ENCODE data around the gene RAB8B.

The RAB8B gene

DNA sequence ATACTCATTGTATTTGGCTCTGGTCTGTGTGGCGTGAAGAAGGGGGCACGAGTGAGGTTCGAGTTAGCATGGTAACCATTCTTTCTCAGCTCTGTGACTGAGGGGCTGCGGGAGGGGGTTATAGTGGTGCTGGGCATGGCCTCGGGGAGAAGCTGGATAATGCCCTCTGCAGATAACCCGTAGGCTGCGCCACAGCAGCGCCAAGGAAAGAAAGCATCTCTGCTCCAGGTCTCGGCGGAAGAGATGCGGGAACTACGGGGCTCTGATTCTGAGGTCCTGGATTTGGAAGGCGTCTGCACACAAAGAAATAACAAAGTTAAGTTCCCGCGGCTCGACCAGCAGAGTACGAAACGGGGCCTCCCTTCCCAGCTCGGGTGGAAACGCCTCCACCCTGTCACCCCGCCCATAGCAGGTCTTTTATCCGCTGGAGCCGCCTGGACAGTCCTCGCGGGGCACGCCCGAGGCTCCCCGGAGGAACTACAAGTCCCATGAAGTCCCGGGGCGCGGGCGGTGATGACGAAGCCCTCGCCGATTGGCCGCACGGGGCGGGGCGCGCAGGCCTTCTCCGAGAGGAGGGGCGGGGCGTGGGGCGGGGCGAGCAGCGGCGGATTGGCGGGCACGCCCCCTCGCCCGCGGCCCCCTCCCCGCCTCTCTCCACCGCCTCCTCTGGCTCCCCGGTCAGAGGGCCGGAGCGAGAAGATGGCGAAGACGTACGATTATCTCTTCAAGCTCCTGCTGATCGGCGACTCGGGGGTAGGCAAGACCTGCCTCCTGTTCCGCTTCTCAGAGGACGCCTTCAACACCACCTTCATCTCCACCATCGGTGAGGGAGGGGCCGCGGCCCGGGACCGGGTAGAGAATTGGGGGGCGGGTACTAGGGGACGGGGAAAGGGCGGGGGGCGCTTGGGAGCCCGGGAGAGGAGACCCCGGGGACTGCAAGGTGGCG, at the start of gene RAB8B:
Gene RAB8B (plus strand): TSS at position 681 of the 946 bp plus-strand sequence. CDS start 19 bp downstream, at position 700.
- DNase-seq = peak; percentile 94 to 97

DNA sequence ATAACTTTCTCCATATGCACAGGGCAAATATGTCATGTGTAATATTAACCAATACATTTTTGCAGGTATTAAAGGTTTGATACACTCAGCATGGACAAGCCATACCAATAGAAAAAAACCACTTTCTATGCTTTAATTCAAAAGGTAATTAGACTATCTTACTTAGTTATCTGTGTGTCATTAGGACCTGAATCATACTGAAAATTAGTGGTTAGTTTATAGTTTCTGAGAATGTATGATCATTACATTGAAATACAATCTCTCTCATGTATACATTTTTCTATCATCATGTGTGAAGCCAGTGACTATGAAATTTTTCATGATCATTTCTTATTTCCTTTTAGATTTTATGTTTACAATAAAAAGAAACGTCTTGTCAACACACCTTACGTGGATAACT, 48.5 kb upstream of the RAB8B start:
- DNase-seq = no peak

DNA sequence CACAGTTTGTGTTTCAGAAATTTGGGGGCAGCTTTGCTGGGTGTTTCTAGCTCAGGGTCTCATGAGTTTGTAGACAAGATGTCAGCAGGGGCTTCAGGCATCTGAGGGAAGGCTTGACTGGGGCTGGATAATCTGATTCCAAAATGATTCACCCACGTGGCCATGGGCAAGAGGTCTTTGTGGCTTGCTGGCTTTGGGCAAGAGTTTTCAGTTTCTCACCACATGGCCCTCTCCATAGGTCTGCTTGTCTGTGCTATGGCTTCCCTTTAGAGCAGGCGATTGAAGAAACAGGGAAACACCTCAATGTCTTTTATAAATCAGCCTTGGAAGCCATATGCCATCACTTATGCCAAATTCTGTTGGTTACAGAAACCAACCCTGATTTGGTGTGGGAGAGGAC, 44.0 kb upstream of the RAB8B start:
- no peak for DNase-seq

DNA sequence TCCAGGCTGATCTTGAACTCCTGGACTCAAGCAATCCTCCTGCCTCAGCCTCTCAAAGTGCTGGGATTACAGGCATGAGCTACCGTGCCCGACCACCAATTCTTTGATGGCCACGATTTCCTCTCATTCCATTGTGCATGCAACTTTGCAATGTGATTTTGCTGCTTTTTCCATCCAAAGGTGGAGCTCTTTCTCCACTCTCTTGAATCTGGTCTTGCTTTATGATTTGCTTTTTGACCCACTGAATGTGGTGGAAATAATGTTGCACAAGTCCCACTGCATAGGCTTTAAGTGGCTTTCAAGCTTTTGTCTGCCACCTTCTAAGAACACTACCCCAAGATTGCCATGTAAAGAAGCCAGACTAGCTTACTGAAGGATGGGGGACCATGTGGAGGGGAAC, 42.7 kb upstream of the RAB8B start:
- no peak for DNase-seq

DNA sequence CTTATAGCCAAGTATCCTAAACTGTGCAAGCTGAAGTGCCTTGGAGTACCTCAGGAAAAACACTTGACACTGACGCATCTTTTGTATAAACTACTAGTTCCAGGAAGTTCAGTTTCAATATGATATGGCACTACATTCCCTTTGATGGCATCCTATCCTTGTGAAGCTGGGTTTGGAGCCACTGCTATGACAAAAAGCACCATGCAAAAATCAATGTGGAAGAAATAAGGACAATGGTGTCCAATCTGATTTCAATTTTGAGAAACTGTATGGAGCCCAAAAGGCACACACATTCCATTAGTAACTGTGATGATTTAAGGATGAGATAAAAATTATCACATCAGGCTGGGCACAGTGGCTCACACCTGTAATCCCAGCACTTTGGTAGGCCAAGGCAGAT, 37.7 kb upstream of the RAB8B start:
- DNase-seq = no peak

DNA sequence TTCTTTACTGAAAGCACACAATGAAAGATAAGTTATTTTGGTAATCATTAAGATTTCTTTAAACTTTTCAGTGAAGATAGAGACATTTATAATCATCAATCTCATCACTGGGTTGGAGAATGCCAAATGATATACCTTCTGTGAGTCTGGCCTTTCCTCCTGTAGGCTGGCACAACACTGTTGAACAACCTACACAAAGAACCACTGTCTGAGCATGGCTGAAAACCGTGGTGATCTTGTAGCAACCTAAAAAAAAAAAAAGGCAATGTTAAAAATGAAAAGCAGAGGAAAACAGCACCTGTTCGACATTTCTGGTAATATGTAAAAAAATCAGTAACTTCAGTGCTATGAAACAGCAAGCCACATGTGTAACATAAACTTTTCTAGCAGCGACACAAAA, 33.9 kb upstream of the RAB8B start:
- DNase-seq = no peak

DNA sequence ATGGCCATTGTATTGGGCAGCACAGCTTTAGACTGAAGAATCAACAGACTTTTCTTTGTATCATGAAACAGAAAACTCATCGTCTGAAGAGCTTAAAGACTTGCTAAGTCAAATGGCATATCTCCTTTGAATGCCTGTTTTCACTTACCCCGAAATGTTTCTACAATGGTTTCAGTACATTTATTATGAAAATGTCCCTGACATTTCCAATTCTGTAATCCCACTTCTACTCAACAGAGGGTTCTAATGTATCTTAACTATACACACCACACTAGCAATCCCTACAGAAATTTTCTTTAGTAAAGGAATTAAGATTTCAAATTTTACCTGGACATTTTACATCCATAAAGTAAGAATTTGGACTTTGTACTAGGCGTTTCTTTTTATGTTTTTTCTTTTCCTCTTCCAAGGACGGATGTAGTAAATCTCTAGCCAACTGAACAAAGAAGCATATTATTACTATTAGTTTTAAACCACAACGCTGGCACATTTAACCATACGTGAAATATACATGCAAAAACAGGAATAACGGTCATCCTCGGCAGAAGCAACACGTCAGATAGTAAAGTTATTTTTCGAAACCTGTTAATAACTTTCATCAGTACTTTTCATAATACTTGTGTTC, 33.2 kb upstream of the RAB8B start:
- no peak for DNase-seq

DNA sequence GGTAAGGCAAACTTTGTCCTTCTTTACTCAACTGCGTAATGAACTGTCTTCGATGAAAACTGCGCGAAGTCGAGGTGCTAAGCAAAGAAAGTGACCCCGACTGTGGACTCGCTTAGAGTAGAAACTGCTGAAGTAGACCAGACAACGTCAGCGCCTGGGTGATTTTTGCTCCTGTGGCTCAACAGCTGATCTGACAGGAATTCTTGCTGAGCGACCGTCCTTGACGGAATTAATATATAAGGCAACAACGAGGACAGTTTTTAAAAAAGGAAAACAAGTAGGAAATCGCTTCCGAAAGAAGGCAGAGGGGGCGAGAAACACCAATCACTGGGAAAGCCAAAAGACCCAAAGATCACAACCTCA, 32.7 kb upstream of the RAB8B start:
- peak in 1 of 2 experiments; percentile 42 for DNase-seq

DNA sequence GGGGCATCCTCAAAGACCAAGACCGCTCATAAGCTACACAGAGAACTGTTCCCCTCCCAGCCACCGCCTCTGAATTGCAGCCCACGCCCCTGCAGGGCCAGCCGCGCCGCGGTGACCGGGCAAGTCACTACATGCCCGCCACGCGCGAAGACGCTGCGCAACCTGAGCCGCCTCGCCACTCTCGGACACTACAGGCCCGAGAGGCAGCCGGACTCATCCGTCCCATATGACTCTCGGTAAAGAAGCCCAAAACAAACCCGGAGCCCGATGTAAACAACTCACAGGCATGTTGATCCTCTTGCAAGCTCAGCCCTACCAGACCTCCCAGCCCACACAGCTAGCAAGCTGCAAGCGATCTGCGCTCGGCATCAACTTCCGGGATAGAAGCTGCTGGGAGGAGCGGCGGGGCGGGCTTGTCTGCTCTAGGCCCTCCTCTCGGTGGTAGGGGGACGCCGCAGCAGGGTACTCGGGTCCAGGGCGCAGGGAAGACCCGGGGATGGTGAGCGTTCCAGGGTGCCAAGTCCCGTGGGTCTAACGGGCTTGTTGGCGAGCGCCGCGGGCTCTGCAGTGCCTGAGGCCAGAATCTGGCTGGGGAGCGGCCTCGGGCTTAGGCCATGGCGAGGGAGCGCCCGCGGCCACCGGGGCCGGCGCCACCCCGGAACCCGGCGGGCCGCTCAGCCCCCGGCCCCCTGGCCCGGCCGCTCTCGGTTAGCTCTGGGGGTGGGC, 32.1 kb upstream of the RAB8B start, which contains the start of gene RPS27L:
Gene RPS27L (minus strand): TSS at position 360 of the 726 bp plus-strand sequence. CDS start 72 bp downstream, at position 288.
- DNase-seq = peak; percentile 81 to 92

DNA sequence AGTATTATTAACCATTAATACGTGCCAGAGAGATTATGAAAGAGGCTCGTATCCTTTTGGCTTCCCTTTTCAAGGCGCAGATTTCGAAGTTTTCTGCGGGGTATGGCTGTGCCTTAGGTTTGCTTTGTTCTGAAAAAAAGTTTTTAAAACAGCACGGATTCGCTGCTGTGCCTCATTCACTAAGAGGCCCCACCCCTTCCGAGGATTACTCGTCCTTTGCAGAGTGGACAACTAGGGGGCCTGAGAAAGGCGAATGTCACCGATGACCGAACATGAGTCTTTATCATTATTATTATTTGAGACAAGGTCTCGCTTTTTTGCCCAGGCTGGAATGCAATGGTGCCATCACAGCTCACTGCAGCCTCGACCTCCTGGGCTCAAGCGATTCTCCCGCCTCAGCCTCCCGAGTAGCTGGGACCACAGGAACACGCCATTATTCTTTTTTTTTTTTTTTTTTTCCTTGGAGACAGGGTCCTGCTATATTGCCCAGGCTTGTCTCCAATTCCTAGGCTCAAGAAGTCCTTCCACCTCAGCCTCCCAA, 31.4 kb upstream of the RAB8B start:
- DNase-seq = peak in 1 of 2 experiments; percentile 31

DNA sequence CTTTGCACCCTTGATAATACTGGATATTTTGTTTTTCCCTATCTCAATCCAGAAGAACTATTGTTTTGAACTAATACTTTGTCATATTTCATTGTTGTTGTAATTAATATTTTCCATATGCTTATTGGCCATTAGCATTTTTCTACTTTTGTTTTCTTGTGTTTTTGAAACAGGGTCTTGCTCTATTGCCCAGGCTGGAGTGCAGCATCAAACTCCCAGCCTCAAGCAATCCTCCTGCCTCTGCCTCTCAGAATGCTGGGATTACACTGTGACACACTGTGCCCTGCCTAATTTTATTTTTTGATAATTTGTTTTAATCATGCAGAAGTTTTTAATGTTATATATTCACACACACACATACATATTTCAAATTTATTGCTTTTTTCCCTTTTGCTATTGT, 28.8 kb upstream of the RAB8B start:
- DNase-seq = no peak

DNA sequence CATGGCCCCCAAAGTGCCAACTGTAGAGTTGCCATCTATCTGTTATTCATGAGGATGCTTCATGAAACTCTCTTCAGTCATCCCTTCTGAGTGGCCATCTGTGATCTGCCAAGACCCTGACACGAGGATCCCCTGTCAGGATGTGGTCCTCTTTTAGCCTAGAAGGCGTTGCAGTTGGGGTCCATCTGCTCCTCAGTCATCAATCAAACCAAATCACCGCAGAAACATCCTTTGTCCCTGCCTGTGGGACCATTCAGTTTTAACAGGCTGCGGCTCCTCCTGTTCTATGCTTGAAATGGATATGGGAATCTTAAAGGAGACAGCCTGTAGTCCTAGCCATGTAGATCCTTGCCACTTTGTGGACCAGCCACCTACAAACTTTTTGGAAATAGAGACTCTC, 26.2 kb upstream of the RAB8B start:
- DNase-seq = no peak

DNA sequence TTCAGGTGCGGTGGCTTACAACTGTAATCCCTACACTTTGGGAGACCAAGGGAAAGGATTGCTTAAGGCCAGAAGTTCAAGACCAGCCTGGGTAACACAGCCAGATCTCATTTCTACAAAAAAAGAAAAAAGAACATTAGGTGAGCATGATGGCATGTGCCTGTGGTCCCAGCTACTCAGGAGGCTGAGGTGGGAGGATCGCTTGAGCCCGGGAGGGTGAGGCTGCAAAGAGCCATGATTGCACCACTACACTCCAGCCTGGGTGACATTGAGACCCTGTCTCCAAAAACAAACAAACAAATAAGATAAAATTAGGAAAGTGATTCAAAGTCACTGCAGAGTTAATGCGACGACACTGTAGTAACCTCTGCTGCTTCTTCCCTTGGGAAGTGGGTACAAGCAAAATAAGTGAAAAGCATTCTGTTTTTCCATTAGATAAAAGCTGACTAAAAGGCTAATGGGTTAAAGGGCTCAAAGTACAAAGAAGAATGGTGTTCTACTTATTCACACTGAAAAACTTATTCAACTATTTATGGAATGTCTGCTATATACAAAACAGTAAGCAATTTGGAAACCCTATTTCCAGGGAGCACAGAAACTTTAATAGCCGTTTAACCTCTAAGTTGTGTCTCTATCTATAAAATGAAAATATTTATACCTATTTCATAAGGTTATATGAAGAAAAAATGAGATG, 24.1 kb upstream of the RAB8B start:
- no peak for DNase-seq

DNA sequence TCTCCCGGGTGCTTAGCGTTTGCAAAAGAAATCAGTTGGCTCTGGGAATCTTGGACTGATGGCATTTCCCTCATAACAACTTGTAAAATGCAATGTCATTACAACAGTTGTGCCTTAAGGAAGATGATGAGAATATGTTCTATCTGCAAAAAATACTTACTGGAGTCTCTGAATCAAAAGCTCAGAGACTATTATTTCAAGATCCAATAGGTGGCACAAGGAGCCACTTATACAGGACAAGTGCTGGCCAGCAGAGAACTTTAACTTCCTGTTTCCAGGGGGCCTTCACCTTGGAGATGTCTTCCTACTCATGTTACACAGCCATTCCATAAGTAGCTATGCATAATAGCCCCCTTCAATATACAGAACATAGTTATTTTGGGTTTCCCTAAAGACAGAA, 23.2 kb upstream of the RAB8B start:
- DNase-seq = no peak

DNA sequence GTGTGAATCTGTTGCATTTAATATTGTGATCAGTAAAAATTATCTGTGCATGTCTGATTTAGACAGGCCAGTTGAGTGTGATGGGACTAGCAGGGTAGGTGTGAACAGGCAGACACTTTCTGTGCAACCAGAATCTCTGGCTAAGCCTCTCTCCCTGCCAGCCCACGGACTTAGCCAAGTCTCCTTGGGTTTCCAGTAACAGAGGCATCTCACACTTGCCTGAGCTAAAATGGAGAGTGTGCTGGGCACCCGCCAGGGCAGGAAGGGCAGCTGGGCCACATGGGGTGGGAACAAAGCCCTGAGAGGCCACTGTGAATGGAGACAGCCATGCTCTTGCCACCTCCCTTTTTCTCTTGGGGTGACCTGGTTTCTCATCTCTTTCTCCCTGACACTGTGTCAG, 19.6 kb upstream of the RAB8B start:
- DNase-seq = no peak

DNA sequence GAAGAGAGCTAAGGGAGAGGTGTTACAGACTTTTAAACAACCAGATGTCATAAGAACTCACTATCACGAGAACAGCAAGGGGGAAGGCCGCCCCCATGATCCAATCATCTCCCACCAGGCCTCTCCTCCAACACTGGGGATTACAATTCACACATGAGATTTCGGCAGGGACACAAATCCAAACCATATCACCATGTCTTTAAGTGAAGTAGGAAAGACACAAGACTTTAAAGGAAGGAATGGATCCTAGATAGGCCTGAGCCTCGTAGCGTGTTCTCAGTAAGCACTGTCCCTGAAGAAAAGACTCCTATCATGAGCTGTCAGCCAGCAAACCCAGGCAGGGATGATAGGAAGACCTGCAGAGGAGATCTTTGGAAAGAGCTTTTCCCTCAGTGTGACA, 17.0 kb upstream of the RAB8B start:
- DNase-seq = no peak

DNA sequence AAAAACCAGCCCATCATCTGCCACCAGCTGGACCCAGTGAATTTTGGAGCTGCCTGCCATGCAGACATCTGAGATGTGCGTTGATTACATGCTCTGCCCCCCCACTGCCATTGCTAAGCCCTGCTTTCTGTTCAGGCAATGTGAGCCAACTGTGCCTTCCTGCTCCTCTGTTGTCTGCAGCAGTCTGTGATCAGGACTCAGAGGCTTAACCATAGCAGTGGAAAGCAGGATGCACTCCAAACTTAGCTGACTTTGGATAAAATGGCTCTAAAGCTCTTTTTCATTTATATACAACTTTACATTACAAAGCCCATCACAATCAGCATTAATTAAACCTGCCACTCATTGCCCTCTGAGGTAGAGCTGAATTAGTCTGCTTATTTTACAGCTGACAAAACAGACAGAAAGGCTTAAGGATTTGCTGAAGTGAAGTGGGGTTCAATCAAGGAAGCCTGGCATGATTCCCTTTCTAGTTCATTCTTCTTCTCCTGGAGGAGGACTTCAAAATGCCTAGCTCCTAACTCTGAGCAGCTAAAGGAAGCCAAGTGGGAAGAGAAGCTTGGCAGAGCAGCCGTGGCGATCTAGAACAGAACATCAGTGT, 16.5 kb upstream of the RAB8B start:
- no peak for DNase-seq

DNA sequence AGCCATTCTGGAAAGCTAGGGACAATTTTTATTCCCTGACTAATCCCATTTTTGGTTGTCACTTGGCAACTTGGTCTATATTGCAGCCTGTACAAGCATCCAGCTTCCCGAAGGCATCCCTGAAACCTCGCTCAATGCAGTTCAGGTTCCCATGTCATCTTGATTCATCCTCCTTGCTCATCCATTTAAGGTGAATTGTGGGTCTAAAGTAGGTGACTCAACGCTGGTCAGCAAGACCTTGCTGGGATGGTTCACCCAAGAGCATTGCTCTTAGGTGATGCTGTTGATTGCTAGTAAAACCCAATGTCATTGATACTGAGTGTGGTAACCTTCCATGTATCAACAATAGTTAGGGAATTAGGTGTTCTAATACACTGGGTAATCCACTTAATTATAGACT, 13.1 kb upstream of the RAB8B start:
- no peak for DNase-seq

DNA sequence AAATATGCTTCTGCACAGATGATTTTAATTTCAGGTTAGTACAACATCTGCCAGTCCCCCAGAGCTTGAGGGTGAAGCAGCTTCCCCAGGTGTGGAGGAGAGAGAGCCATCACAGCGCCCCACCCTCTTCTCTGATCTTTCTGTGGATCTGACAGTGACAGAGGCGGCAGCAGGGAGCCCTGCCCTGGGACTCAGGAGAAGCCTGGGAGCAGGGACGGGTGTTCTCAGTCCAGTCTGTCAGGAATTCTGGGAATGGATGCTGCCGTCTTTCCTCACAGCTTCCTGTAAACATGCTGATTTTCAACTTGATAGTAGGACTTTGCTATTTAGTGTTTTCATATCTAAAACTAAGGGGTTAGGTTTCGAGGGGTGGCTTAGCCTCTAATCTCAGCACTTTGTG, 11.4 kb upstream of the RAB8B start:
- DNase-seq = no peak

DNA sequence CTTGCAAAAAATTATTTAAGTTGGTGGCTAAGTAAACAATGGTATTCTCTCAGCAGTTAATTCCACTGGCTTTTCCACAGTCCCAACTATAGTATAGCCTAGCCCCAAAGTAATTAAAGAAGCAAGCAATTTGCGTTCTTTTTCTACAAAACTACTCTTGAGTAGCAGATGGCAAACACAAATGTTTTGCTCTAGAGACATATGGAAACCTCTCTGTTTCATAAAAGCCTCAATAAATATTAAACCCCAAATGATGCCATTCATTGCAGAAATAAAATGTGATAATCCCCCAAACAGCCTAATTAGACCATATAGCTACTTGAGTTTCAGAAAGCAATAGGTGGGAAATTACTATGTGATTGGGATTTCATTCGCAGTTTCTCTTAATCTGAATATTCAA, 8.7 kb upstream of the RAB8B start:
- no peak for DNase-seq

DNA sequence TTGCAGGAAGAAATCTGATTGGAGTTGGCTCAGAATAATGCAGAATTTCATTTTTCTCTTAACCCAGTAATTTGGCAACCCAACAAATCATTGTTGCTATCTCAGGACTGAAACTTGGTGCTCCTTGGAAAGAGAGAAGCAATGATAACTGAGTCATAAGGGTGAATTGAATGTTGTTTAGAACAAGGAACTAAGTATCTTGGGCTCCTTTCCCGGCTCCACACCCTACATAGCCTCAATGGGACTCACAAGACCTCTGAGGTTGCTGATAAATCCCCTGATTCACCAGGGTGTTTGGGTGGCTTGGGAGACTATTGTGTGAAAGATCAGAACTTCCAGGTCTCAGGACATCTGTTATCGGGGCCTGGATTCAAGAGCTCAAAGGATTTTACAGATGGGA, 7.8 kb upstream of the RAB8B start:
- no peak for DNase-seq

DNA sequence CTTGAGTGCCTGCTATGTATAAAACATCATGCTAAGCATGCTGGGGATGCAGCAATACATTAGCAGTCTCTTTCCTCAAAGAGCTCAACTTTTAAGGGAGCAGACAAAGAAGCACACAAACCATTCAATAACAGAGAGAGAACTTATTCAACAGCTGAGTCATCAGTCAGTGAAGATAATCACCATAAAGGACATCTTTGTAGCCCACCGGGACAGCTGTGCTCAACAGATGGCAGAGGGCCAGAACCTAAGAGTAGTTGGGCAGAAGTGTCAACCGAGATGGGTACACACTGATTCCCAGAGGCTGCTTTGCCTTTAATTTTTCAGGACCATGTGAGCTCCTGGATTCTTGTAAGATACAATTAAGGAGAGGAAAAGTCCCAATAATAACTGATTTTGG, 4.2 kb upstream of the RAB8B start:
- no peak for DNase-seq

Data from NCI-H2081 (cell line).